Activated CD8-positive, alpha-beta memory T cell treated with anti-CD3 and anti-CD28 coated beads for 36 hours (primary cell): ENCODE results near the gene TGM2. TPM values are rescaled to one million over a fixed set of nuclear protein-coding genes. Genes with fewer than 3 reads are reported as not detected.

ENCODE experiments used
- CTCF ChIA-PET: fragments of 350-600 bp; sonication (Branson Sonifier 250); formaldehyde crosslinking; loops from one replicate; lab custom pipeline; 2021; ENCODE audit warnings: antibody characterized with exemption; lab: Charles Lee
- POLR2A ChIA-PET: fragments of 350-600 bp; sonication (Branson Sonifier 250); formaldehyde crosslinking; loops from one replicate; lab custom pipeline; 2021; ENCODE audit warnings: antibody characterized with exemption; lab: Charles Lee
- total RNA-seq, 2 experiments: library from RNA; stranded (reverse); gene quantifications; one replicate each; pipeline ENCODE4 v1.2.3, GENCODE V29; 2021

TGM2 gene
- total RNA-seq: not detected

GRCh38 chr20:38165089-38165965 is at the start of gene TGM2:
TGM2 (minus strand) TSS chr20:38165270; CDS start chr20:38165198, 72 bp downstream.
- ChIA-PET POLR2A (no interaction called here), CTCF (interaction anchor here (1.0 to 1.2 kb wide), 3 partner anchors 53 to 92 kb away, joined by 3 to 4 read pairs (median 3); no protein-coding TSS in a partner anchor)

GRCh38 chr20:38214256-38215193 is 49.5 kb upstream of the TGM2 start:
- CTCF ChIA-PET: interaction anchor here (0.8 to 1.1 kb wide), 2 partner anchors 10 to 157 kb away, joined by 3 read pairs; no protein-coding TSS in a partner anchor
- POLR2A ChIA-PET: no interaction called here

- ChIA-PET CTCF (interaction anchor here (3.1 kb wide), 1 partner anchor 9 kb away, joined by 15 read pairs; no protein-coding TSS in a partner anchor), POLR2A (no interaction called here)
Observed at GRCh38 chr20:38213607-38213940, 48.5 kb upstream of the TGM2 start.

- ChIA-PET POLR2A (no interaction called here), CTCF (interaction anchor here (3.1 kb wide), 1 partner anchor 9 kb away, joined by 15 read pairs; no protein-coding TSS in a partner anchor)
Observed at GRCh38 chr20:38212806-38213606, 47.9 kb upstream of the TGM2 start.

DNA sequence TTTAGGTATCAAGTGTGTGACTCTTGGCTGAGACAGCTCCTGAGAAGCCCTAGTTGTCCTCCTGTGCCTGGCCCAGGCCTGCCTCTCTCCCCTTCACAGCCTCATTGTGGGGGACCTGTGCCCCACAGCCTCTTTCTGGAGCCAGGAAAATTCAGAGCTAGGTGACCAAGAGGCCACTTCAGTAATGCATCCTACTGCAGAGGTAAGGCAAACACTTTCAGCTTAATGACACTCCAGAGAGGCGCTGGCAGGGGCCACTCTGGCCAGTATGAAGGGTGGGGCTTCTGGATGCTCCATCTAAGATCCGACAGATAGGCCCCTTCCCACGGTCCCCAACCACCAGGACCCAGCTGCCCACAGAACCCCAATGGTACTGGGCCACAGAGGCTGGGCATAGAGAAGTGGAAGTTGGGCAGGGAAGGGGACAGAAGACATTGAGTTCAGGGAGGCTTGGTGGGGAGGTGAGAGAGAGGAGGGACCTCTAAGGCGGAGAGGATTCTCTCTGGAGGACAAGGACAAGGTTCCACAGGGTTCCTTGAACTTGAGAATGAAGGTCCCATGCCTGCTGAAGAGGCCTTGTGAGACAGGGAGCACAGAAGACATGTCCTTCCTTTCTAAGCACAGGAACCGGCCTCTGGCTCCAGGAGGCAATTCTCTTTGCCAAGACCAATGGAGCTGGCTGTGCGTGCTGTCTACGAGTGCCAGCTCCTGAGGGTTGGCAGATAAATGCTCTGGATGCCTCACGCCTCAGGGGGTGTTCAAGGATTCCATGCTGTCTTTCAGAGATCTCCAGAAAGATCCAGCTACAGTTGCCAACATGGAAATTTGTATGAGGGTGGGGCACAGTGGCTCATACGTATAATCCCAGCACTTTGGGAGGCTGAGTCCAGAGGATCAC is 46.4 kb upstream of the TGM2 start:
- CTCF ChIA-PET: interaction anchor here (3.1 kb wide), 1 partner anchor 11 kb away, joined by 15 read pairs; no protein-coding TSS in a partner anchor
- POLR2A ChIA-PET: no interaction called here

DNA sequence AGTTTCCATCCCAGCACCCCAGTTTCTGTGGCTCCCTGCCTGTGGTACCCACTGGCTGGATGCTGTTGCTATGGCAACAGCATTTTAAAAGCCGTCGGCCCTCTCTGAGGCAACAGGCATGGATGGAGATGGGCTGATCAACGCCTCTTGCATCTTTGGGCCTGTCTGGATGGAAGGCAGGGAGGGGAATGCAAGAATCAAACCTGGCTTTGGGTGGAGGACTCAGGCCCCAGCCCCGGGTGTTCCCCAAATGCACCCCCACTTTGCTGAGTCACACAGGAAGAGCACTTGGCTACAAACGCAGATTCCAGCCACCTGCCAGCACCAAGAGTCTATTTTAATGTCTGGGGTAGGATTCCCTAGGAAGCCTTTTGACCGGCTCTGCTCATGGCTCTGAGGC is 45.7 kb upstream of the TGM2 start:
- ChIA-PET POLR2A (no interaction called here), CTCF (interaction anchor here (1.4 to 3.1 kb wide), 2 partner anchors 11 to 137 kb away, joined by 4 to 15 read pairs; no protein-coding TSS in a partner anchor)

DNA sequence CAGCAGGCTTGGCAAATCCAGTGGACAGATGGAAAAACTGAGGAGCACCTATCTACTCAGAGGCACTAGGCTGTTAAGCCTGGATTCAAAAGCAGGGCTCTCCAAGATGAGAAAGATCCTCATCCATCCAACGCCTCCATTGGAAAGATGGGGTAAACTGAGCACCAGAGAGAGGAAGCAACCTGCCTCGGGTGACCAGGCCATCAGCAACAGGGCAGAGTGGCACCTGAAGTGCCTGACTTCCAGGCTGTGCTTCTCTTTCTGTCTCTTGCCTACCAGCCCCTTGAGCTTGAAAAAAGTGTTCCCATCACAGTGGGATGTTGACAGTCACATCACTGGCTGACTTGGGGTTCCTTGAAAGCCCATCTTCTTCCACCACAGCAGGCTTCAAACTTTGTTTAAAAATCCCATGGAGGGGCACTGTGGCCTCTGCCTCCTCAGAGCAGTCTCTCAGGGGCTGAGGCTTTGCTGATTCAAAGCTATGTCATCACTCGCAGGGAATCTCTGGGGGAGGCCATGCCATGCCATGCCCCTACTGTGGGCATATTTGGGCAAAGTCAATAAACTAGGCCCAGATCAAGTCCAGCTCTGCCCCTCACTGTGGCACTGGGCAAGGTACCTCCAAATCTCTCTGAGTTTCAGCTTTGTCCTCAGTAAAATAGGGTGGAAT is 44.8 kb upstream of the TGM2 start:
- ChIA-PET POLR2A (no interaction called here), CTCF (interaction anchor here (0.8 to 1.4 kb wide), 2 partner anchors 11 to 136 kb away, joined by 3 to 4 read pairs; no protein-coding TSS in a partner anchor)

DNA sequence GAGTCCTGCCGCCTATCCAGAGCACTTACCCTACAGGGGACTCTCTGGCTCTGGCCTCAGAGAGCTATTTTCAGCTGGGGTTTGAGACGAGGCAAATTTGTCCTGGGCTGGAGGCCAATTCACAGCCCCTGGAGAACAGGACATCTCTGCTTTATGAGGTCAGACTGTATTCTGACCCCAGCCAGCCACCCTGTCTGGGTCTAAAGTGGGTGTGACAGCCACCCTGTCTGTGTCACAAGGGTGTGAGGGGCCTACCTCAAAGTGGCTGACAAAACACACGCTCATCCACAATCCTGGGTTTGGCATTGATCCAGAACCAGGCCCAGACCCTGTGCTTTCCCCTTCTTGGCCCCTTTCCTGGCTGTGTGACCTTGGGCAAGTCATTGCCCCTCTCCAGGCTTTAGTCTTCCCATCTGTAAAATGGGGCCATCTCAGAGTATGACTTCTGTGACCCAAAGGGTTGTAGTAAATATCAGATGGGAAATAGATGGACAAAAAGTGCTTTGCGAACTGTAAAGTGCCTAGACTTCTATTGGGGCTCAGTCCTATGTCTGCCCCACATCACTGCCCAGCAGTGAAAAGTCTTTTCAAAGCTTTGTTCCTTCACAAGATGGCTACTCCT is 44.1 kb upstream of the TGM2 start:
- CTCF ChIA-PET: interaction anchor here (1.4 kb wide), 1 partner anchor 135 kb away, joined by 4 read pairs; no protein-coding TSS in a partner anchor
- POLR2A ChIA-PET: no interaction called here

- POLR2A ChIA-PET: no interaction called here
- CTCF ChIA-PET: no interaction called here
Observed at GRCh38 chr20:38208523-38208922, 43.5 kb upstream of the TGM2 start.

DNA sequence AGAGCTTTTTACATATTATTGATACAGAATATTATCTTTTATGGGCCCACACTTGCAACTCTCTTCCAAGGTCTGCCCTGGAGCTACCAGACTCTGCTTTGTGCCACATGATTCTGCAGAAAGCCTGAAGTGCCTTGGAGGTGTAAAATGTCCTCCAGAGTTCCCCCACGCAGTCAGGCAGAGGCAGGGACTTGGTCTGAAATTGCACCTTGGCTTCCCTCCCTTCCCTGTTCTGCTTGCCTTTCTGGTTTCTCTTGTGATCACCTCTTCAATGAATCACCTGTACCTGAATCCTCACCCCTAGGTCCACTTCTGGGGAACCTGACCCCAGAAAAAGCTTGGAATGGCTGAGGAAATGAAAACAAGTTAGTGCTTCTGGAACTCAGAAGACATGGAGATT is 43.0 kb upstream of the TGM2 start:
- POLR2A ChIA-PET: no interaction called here
- CTCF ChIA-PET: no interaction called here

DNA sequence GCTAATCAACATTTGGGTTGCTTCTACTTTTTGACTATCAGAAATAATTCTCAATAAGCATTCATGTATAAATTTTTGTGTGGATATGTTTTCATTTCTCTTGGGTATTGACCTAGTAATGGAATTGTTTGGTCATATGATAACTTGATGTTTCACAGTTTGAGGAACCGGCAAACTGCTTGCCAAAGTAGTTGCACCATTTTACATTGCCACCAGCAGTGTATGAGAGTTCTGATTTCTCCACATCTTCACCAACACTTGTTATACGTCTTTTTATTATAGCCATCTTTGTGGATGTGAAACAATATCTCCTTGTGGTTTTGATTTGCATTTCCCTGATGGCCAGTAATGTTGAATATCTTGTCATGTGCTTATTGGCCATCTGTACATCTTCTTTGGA is 42.6 kb upstream of the TGM2 start:
- CTCF ChIA-PET: no interaction called here

DNA sequence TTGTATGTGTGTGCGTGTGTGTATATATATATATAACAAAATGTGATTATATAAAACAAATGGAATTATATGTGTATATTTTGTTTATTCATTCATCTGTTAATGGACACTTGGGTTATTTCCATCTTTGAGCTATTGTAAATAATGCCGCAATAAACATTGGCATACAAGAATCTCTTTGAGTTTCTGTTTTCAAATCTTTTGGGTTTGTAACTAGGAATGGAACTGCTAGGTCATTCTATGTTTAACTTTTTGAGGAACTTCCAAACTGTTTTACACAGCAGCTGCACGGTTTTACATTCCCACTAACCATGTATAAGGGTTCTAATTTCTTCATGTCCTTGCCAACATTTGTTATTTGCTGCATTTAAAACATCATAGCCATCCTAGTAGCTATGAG is 39.9 kb upstream of the TGM2 start:
- CTCF ChIA-PET: interaction anchor here (1.4 kb wide), 1 partner anchor 16 kb away, joined by 4 read pairs; no protein-coding TSS in a partner anchor
- POLR2A ChIA-PET: interaction anchor here (0.6 kb wide), 1 partner anchor 116 kb away, joined by 7 read pairs; no protein-coding TSS in a partner anchor

More for the DNA sequence above, 42.6 kb upstream of the TGM2 start:
- POLR2A ChIA-PET: no interaction called here

- CTCF ChIA-PET: no interaction called here
- POLR2A ChIA-PET: no interaction called here
Observed at GRCh38 chr20:38203981-38204357, 38.9 kb upstream of the TGM2 start.

DNA sequence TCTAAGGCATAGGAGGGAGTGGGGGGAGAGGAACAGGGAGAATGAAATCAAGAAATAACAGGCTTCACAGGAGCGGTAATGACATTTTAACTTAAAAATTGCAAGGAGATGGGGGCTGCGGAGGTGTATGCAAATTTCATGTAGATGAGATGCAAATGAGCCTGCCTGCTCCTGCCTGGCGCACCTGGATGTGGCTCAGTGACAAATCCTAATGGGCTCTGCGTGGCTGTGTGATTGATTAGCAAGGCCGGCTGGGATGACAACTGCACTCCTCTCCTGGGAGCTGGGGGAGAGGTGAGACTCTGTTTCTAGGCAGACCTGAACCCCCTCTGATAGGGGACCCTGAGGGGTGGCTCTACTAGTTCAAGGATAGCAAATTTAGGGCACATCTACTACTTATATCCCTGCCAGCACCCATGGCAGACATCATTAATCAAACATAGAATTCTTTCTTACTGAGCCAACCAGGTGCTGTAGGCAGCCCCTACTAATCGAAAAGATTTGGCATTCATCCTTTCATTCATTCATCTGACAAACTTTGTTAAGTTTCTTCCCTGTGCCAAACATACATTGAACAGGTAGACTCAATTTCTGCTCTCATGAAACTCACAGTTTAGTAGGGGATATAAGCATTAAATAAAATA is 38.4 kb upstream of the TGM2 start:
- ChIA-PET POLR2A (no interaction called here), CTCF (no interaction called here)

DNA sequence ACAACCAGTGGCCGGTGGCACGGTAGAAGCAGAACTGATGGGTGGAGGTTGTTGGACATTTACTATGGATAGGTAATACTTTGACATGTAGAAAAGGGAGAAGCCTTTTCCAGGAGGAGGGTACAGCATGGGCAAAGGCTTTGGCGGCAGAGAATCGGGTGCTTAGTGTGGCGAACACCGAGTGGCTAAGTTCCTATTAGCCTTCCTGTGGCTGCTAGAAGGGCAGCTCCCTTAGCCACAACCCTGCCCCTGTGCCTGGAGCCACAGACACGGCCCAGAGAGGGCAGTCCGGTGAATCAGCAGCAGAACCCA is 37.9 kb upstream of the TGM2 start:
- ChIA-PET POLR2A (interaction anchor here (0.6 kb wide), 1 partner anchor 126 kb away, joined by 3 read pairs; no protein-coding TSS in a partner anchor), CTCF (no interaction called here)
